Thoracic aorta (tissue), 2 donors: ENCODE results near the gene TRIO. TPM values are rescaled to one million over a fixed set of nuclear protein-coding genes. Genes with fewer than 3 reads are reported as not detected.
A peak's percentile ranks its signal among the peaks of the same experiment; 100 is the strongest.

ENCODE experiments used
- ATAC-seq: fragments of 150-250 bp; one replicate; pipeline ENCODE4 v1.8.0; 2017; ENCODE audit warnings: low read depth; ENCODE audit not compliant: insufficient number of reproducible peaks, low FRiP score
- DNase-seq: peaks from one replicate; pipeline ENCODE4 v3.0.0-alpha.2; 2020; ENCODE audit warnings: low spot score
- H3K27ac ChIP-seq, 2 donors: fragments of 200-600 bp; sonication (generic); 1 replicate in 1 of 2; 2 replicates in 1 of 2; pipeline ENCODE4 v1.5.1; 2016; ENCODE audit warnings: mild to moderate bottlenecking in 2 of 2, moderate library complexity in 2 of 2
- H3K27me3 ChIP-seq: fragments of 200-600 bp; sonication (generic); replicated peaks from 2 replicates; pipeline ENCODE4 v1.6.0; 2016; ENCODE audit warnings: mild to moderate bottlenecking; ENCODE audit not compliant: insufficient read depth
- H3K36me3 ChIP-seq: fragments of 200-600 bp; sonication (generic); one replicate; pipeline ENCODE4 v1.5.1; 2016
- H3K4me1 ChIP-seq, 2 donors: fragments of 200-600 bp; sonication (generic); 1 replicate in 1 of 2; 2 replicates in 1 of 2; pipeline versions ENCODE4 v1.5.1 to v1.6.0; 2016; ENCODE audit warnings: low read depth in 2 of 2, mild to moderate bottlenecking in 1 of 2; ENCODE audit not compliant: control insufficient read depth in 1 of 2
- H3K4me3 ChIP-seq: fragments of 200-600 bp; sonication (generic); 2 replicates; pipeline ENCODE4 v1.5.1; 2016; ENCODE audit warnings: mild to moderate bottlenecking
- H3K9me3 ChIP-seq: fragments of 200-600 bp; sonication (generic); 2 replicates; pipeline ENCODE4 v1.5.1; 2016
- CTCF ChIP-seq: fragments of 200-600 bp; sonication (generic); IDR thresholded peaks from one replicate; pipeline ENCODE4 v1.5.1; 2019; ENCODE audit warnings: antibody characterized with exemption
- total RNA-seq, 2 donors: library from RNA; depleted of rRNA; stranded (reverse); fragments of >200 nt; gene quantifications; one replicate each; pipeline versions ENCODE4 v1.1.0 to v1.2.3, GENCODE V29; 2016

Gene TRIO
- total RNA-seq, 2 donors from 2014 or later, result 219 to 300 TPM

GRCh38 chr5:14421851-14422250 is 278.7 kb downstream of the TRIO start:
- Histone ChIP-seq H3K27me3 (no peaks in the 10 kb centered on the region), H3K4me3 (no peak overlapping the region), H3K9me3 (no peaks in the 10 kb centered on the region), H3K27ac (no peak overlapping the region), H3K36me3 (peaks cover 20% of the 10 kb centered on the region), H3K4me1 (peaks cover 0 to 1% of the 10 kb centered on the region in 2 donors)
- DNase-seq, result no peak
- TF ChIP-seq CTCF, result no peak
- ATAC-seq, result no peak

- TF ChIP-seq CTCF, result no peak
- no peaks in the 10 kb centered on the region for H3K9me3 ChIP-seq
- H3K4me1 ChIP-seq, result peaks cover 5 to 24% of the 10 kb centered on the region in 2 donors
- no peak overlapping the region for H3K4me3 ChIP-seq
- H3K27ac ChIP-seq, result no peak overlapping the region
- peaks cover 16% of the 10 kb centered on the region for H3K36me3 ChIP-seq
- ATAC-seq, result no peak
- no peak for DNase-seq
- H3K27me3 ChIP-seq, result no peaks in the 10 kb centered on the region
Observed at GRCh38 chr5:14424011-14424685, 281.0 kb downstream of the TRIO start.

DNA sequence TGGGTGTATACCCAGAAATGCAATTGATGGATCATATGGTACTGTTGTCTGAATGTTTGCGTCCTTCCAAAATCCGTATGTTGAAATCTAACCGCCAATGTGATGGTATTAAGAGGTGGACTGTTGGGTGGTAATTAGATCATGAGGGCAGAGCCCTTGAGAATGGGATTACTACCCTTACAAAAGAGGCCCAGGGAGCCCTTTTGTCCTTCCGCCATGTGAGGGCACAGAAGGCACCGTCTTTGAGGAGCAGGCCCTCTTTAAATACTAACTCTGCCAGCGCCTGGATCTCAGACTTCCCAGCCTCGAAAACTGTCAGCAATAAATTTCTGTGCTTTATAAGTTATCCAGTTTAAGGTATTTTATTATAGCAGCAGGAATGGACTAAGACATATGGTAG is 282.4 kb downstream of the TRIO start:
- no peaks in the 10 kb centered on the region for H3K27me3 ChIP-seq
- TF ChIP-seq CTCF, result no peak
- H3K27ac ChIP-seq, result no peak overlapping the region
- no peak for DNase-seq
- H3K4me1 ChIP-seq, result peaks cover 5 to 32% of the 10 kb centered on the region in 2 donors
- no peak for ATAC-seq
- no peaks in the 10 kb centered on the region for H3K9me3 ChIP-seq
- H3K4me3 ChIP-seq, result no peak overlapping the region
- peaks cover 8% of the 10 kb centered on the region for H3K36me3 ChIP-seq

DNA sequence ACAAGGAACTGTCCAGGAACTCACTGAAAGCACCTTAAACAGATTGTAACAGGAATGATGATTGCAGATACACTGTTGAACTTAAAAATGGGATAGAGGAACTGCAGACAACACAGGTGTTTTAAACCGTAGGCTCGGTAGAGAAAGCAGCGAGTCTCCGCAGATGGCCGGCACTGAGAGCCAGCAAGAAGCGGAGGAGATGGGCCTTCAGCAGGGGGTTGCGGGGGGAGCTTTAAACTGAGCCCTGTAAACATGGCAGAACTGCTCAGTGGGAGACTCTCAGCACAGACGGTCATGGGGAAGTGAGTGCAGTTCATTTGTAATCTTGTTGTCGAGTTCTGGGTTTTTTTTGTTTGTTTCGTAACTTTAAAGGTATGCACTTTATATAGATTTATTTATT is 283.4 kb downstream of the TRIO start:
- DNase-seq (no peak), ATAC-seq (no peak)
- Histone ChIP-seq H3K36me3 (peaks cover 7% of the 10 kb centered on the region), H3K4me3 (no peak overlapping the region), H3K27me3 (no peaks in the 10 kb centered on the region), H3K9me3 (no peaks in the 10 kb centered on the region), H3K4me1 (peaks cover 5 to 32% of the 10 kb centered on the region in 2 donors), H3K27ac (no peak overlapping the region)
- TF ChIP-seq CTCF, result no peak

GRCh38 chr5:14428302-14429081 is 285.4 kb downstream of the TRIO start:
- Histone ChIP-seq H3K36me3 (no peaks in the 10 kb centered on the region), H3K4me1 (peaks cover 5 to 40% of the 10 kb centered on the region in 2 donors), H3K9me3 (no peaks in the 10 kb centered on the region), H3K27me3 (no peaks in the 10 kb centered on the region), H3K27ac (peak overlapping the region; percentile 46 to 48), H3K4me3 (no peak overlapping the region)
- DNase-seq (no peak), ATAC-seq (no peak)
- no peak for TF ChIP-seq CTCF
